Measurements from ENCODE around the gene GPHN.
"Not testable (repeated sequence)": the region's sequence is repeated elsewhere in the genome, so short reads cannot be mapped to it uniquely, and the experiment has no call there.

GPHN gene

GRCh38 chr14:66696326-66696725, 188.4 kb downstream of the GPHN start:
- Mint-ChIP-seq H3K27ac (no peak overlapping the region), H3K27me3 (ENCODE audit: low read depth) (no peaks in the 10 kb centered on the region), H3K36me3 (ENCODE audit: low read depth) (no peaks in the 10 kb centered on the region), H3K4me1 (ENCODE audit: low read depth) (no peaks in the 10 kb centered on the region), H3K4me3 (no peak overlapping the region), H3K9me3 (peaks cover 5% of the 10 kb centered on the region)
- DNase-seq (ENCODE audit: low spot score): no peak

GRCh38 chr14:66698503-66698902, 190.6 kb downstream of the GPHN start:
- Mint-ChIP-seq H3K27me3 (ENCODE audit: low read depth) (no peaks in the 10 kb centered on the region), H3K36me3 (ENCODE audit: low read depth) (no peaks in the 10 kb centered on the region), H3K4me1 (ENCODE audit: low read depth) (no peaks in the 10 kb centered on the region), H3K9me3 (peaks cover 16% of the 10 kb centered on the region), H3K4me3 (no peak overlapping the region), H3K27ac (no peak overlapping the region)
- DNase-seq (ENCODE audit: low spot score): no peak

- Mint-ChIP-seq H3K27ac (no peak overlapping the region), H3K27me3 (ENCODE audit: low read depth) (no peaks in the 10 kb centered on the region), H3K36me3 (ENCODE audit: low read depth) (no peaks in the 10 kb centered on the region), H3K9me3 (peaks cover 42% of the 10 kb centered on the region), H3K4me1 (ENCODE audit: low read depth) (no peaks in the 10 kb centered on the region), H3K4me3 (no peak overlapping the region)
- no peak for DNase-seq (ENCODE audit: low spot score)
Observed at GRCh38 chr14:66701813-66702212, 193.9 kb downstream of the GPHN start.

- H3K9me3 Mint-ChIP-seq: peaks cover 40% of the 10 kb centered on the region
- DNase-seq (ENCODE audit: low spot score): no peak
- H3K4me3 Mint-ChIP-seq: no peak overlapping the region
- H3K4me1 Mint-ChIP-seq (ENCODE audit: low read depth): peaks cover 2% of the 10 kb centered on the region
- H3K27me3 Mint-ChIP-seq (ENCODE audit: low read depth): no peaks in the 10 kb centered on the region
- peaks cover 5% of the 10 kb centered on the region for H3K36me3 Mint-ChIP-seq (ENCODE audit: low read depth)
- no peak overlapping the region for H3K27ac Mint-ChIP-seq
Observed at GRCh38 chr14:66708267-66708666, 200.3 kb downstream of the GPHN start.

- Mint-ChIP-seq H3K27ac (no peak overlapping the region), H3K4me3 (no peak overlapping the region), H3K9me3 (peaks cover 34% of the 10 kb centered on the region), H3K27me3 (ENCODE audit: low read depth) (no peaks in the 10 kb centered on the region), H3K4me1 (ENCODE audit: low read depth) (peaks cover 5% of the 10 kb centered on the region), H3K36me3 (ENCODE audit: low read depth) (peaks cover 6% of the 10 kb centered on the region)
- no peak for DNase-seq (ENCODE audit: low spot score)
Observed at GRCh38 chr14:66709291-66709690, 201.3 kb downstream of the GPHN start.

GRCh38 chr14:66714291-66714690, 206.3 kb downstream of the GPHN start:
- not testable (repeated sequence) for H3K36me3 Mint-ChIP-seq (ENCODE audit: low read depth); H3K27me3 Mint-ChIP-seq (ENCODE audit: low read depth); DNase-seq (ENCODE audit: low spot score)
- H3K9me3 Mint-ChIP-seq: peaks cover 15% of the 10 kb centered on the region
- H3K27ac Mint-ChIP-seq: peak overlapping the region; percentile 26
- peak overlapping the region; percentile 42 for H3K4me3 Mint-ChIP-seq
- peaks cover 36% of the 10 kb centered on the region for H3K4me1 Mint-ChIP-seq (ENCODE audit: low read depth)

- Mint-ChIP-seq H3K27ac (peak overlapping the region; percentile 46), H3K4me1 (ENCODE audit: low read depth) (peaks cover 36% of the 10 kb centered on the region), H3K9me3 (peaks cover 15% of the 10 kb centered on the region), H3K4me3 (peak overlapping the region; percentile 67)
- not testable (repeated sequence) for H3K36me3 Mint-ChIP-seq (ENCODE audit: low read depth); DNase-seq (ENCODE audit: low spot score); H3K27me3 Mint-ChIP-seq (ENCODE audit: low read depth)
Observed at GRCh38 chr14:66715313-66715712, 207.4 kb downstream of the GPHN start.

- Mint-ChIP-seq H3K27me3 (ENCODE audit: low read depth) (no peaks in the 10 kb centered on the region), H3K36me3 (ENCODE audit: low read depth) (peaks cover 6% of the 10 kb centered on the region), H3K4me3 (peak overlapping the region; percentile 1), H3K4me1 (ENCODE audit: low read depth) (peaks cover 36% of the 10 kb centered on the region), H3K9me3 (peaks cover 15% of the 10 kb centered on the region), H3K27ac (no peak overlapping the region)
- DNase-seq (ENCODE audit: low spot score): no peak
Observed at GRCh38 chr14:66716227-66716626, 208.3 kb downstream of the GPHN start.

GRCh38 chr14:66717561-66718140, 209.7 kb downstream of the GPHN start:
- Mint-ChIP-seq H3K27me3 (ENCODE audit: low read depth) (no peaks in the 10 kb centered on the region), H3K36me3 (ENCODE audit: low read depth) (peaks cover 3% of the 10 kb centered on the region), H3K4me3 (no peak overlapping the region), H3K4me1 (ENCODE audit: low read depth) (peaks cover 34% of the 10 kb centered on the region), H3K27ac (no peak overlapping the region), H3K9me3 (peaks cover 10% of the 10 kb centered on the region)
- no peak for DNase-seq (ENCODE audit: low spot score)

- no peak for DNase-seq (ENCODE audit: low spot score)
- H3K27me3 Mint-ChIP-seq (ENCODE audit: low read depth): no peaks in the 10 kb centered on the region
- H3K36me3 Mint-ChIP-seq (ENCODE audit: low read depth): peaks cover 4% of the 10 kb centered on the region
- no peak overlapping the region for H3K27ac Mint-ChIP-seq
- H3K4me3 Mint-ChIP-seq: no peak overlapping the region
- H3K4me1 Mint-ChIP-seq (ENCODE audit: low read depth): no peaks in the 10 kb centered on the region
- H3K9me3 Mint-ChIP-seq: peaks cover 27% of the 10 kb centered on the region
Observed at GRCh38 chr14:66724996-66725395, 217.0 kb downstream of the GPHN start.

- not testable (repeated sequence) for H3K4me1 Mint-ChIP-seq (ENCODE audit: low read depth); H3K4me3 Mint-ChIP-seq; DNase-seq (ENCODE audit: low spot score); H3K27ac Mint-ChIP-seq; H3K27me3 Mint-ChIP-seq (ENCODE audit: low read depth); H3K36me3 Mint-ChIP-seq (ENCODE audit: low read depth)
- peaks cover 44% of the 10 kb centered on the region for H3K9me3 Mint-ChIP-seq
Observed at GRCh38 chr14:66731298-66731697, 223.4 kb downstream of the GPHN start.

- no peak overlapping the region for H3K27ac Mint-ChIP-seq
Observed at GRCh38 chr14:66735853-66736252, 227.9 kb downstream of the GPHN start.

GRCh38 chr14:66739826-66740225, 231.9 kb downstream of the GPHN start:
- peaks cover 17% of the 10 kb centered on the region for H3K9me3 Mint-ChIP-seq
- no peak overlapping the region for H3K27ac Mint-ChIP-seq
- H3K36me3 Mint-ChIP-seq (ENCODE audit: low read depth): peaks cover 2% of the 10 kb centered on the region
- H3K27me3 Mint-ChIP-seq (ENCODE audit: low read depth): no peaks in the 10 kb centered on the region
- H3K4me3 Mint-ChIP-seq: no peak overlapping the region
- no peak for DNase-seq (ENCODE audit: low spot score)
- no peaks in the 10 kb centered on the region for H3K4me1 Mint-ChIP-seq (ENCODE audit: low read depth)

More at GRCh38 chr14:66735853-66736252, 227.9 kb downstream of the GPHN start:
- peaks cover 33% of the 10 kb centered on the region for H3K9me3 Mint-ChIP-seq
- no peaks in the 10 kb centered on the region for H3K4me1 Mint-ChIP-seq (ENCODE audit: low read depth)
- H3K36me3 Mint-ChIP-seq (ENCODE audit: low read depth): peaks cover 3% of the 10 kb centered on the region
- no peaks in the 10 kb centered on the region for H3K27me3 Mint-ChIP-seq (ENCODE audit: low read depth)
- DNase-seq (ENCODE audit: low spot score): no peak
- no peak overlapping the region for H3K4me3 Mint-ChIP-seq

GRCh38 chr14:66745078-66745477, 237.1 kb downstream of the GPHN start:
- Mint-ChIP-seq H3K36me3 (ENCODE audit: low read depth) (no peaks in the 10 kb centered on the region), H3K9me3 (peaks cover 1% of the 10 kb centered on the region), H3K4me3 (no peak overlapping the region), H3K4me1 (ENCODE audit: low read depth) (no peaks in the 10 kb centered on the region), H3K27me3 (ENCODE audit: low read depth) (no peaks in the 10 kb centered on the region), H3K27ac (no peak overlapping the region)
- DNase-seq (ENCODE audit: low spot score): no peak

GRCh38 chr14:66746316-66747006, 238.5 kb downstream of the GPHN start:
- H3K36me3 Mint-ChIP-seq (ENCODE audit: low read depth): no peaks in the 10 kb centered on the region
- H3K9me3 Mint-ChIP-seq: no peaks in the 10 kb centered on the region
- no peaks in the 10 kb centered on the region for H3K4me1 Mint-ChIP-seq (ENCODE audit: low read depth)
- H3K27me3 Mint-ChIP-seq (ENCODE audit: low read depth): no peaks in the 10 kb centered on the region
- no peak for DNase-seq (ENCODE audit: low spot score)
- H3K4me3 Mint-ChIP-seq: no peak overlapping the region
- no peak overlapping the region for H3K27ac Mint-ChIP-seq
